DOHH2 (cell line): ENCODE results near the gene MYZAP.

Source experiments
- EZH2phosphoT487 ChIP-seq: fragments of 200-600 bp; sonication (generic); IDR thresholded peaks from 2 replicates; pipeline ENCODE4 v1.6.1; 2017; ENCODE audit warnings: borderline replicate concordance, mild to moderate bottlenecking, antibody characterized with exemption, low read length, moderate library complexity, mixed read lengths
- TF ChIP-seq, protein P1 (sequence below): fragments of 200-600 bp; sonication (generic); IDR thresholded peaks from one replicate; pipeline ENCODE4 v1.5.1; 2014; ENCODE audit warnings: antibody characterized with exemption, mild to moderate bottlenecking, low read depth, low read length; ENCODE audit not compliant: poor library complexity, severe bottlenecking

DNA sequence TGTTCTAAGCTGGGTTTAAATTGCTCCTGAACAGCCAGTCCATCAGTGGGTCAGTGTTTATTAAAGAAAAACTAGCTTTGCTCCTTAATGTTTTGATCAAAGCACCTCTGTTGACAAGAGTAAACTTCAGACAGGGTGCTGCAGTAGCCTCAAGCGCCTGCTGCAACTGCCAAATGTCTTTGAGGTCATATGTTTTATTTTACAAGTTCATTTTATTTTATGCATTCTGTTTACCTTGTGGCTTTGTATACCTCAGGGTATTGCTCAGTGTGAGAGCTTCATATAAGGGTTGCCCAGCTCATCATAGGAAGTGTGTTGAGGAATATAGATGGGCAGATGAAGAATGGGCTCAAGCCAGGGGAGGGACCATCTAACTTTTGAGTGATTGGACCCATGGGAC lies 8.5 kb downstream of the MYZAP start:
- TF ChIP-seq, protein P1, sequence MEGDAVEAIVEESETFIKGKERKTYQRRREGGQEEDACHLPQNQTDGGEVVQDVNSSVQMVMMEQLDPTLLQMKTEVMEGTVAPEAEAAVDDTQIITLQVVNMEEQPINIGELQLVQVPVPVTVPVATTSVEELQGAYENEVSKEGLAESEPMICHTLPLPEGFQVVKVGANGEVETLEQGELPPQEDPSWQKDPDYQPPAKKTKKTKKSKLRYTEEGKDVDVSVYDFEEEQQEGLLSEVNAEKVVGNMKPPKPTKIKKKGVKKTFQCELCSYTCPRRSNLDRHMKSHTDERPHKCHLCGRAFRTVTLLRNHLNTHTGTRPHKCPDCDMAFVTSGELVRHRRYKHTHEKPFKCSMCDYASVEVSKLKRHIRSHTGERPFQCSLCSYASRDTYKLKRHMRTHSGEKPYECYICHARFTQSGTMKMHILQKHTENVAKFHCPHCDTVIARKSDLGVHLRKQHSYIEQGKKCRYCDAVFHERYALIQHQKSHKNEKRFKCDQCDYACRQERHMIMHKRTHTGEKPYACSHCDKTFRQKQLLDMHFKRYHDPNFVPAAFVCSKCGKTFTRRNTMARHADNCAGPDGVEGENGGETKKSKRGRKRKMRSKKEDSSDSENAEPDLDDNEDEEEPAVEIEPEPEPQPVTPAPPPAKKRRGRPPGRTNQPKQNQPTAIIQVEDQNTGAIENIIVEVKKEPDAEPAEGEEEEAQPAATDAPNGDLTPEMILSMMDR, result no peak
- TF ChIP-seq EZH2phosphoT487, result no peak
